Liver (tissue), 3 donors: ENCODE results near the gene P2RX7.

ENCODE experiments used
- EGR1 ChIP-seq, 2 donors: IDR thresholded peaks; 2 replicates each; pipeline ENCODE4 v1.6.1; 2016 to 2018; ENCODE audit warnings: antibody characterized with exemption in 2 of 2, low read depth in 2 of 2
- FOXA1 ChIP-seq: IDR thresholded peaks from 2 replicates; pipeline ENCODE4 v1.6.1; 2016; ENCODE audit warnings: antibody characterized with exemption
- GABPA ChIP-seq, 2 donors: IDR thresholded peaks in 1 of 2; conservative IDR thresholded peaks in 1 of 2; 2 replicates each; pipeline ENCODE4 v1.6.1; 2016; ENCODE audit warnings: antibody characterized with exemption in 2 of 2, mild to moderate bottlenecking in 1 of 2, moderate library complexity in 1 of 2
- JUND ChIP-seq, 2 donors: IDR thresholded peaks; 2 replicates each; pipeline ENCODE4 v1.6.1; 2016; ENCODE audit warnings: antibody characterized with exemption in 2 of 2
- RAD21 ChIP-seq, 2 donors: IDR thresholded peaks; 2 replicates each; pipeline ENCODE4 v1.6.1; 2016; ENCODE audit warnings: antibody characterized with exemption in 2 of 2, mild to moderate bottlenecking in 2 of 2
- SP1 ChIP-seq: IDR thresholded peaks from 2 replicates; pipeline ENCODE4 v1.6.1; 2018; ENCODE audit warnings: antibody characterized with exemption, mild to moderate bottlenecking
- TAF1 ChIP-seq: conservative IDR thresholded peaks from 2 replicates; pipeline ENCODE4 v1.6.1; 2016; ENCODE audit warnings: antibody characterized with exemption, mild to moderate bottlenecking
- YY1 ChIP-seq: IDR thresholded peaks from 2 replicates; pipeline ENCODE4 v1.6.1; 2016; ENCODE audit warnings: antibody characterized with exemption, mild to moderate bottlenecking
- TF ChIP-seq, protein P1 (sequence below): IDR thresholded peaks from 2 replicates; pipeline ENCODE4 v1.6.1; 2016; ENCODE audit warnings: antibody characterized with exemption, mild to moderate bottlenecking
- TF ChIP-seq, protein P2 (sequence below): fragments of 150-350 bp; IDR thresholded peaks from 2 replicates; pipeline ENCODE4 v1.5.1; 2017; ENCODE audit warnings: improper control_type of control experiment, low read depth, low read length; ENCODE audit not compliant: missing input control
- TF ChIP-seq, protein P3 (sequence below): IDR thresholded peaks from 2 replicates; pipeline ENCODE4 v1.6.1; 2016; ENCODE audit warnings: antibody characterized with exemption
- TF ChIP-seq, protein P4 (sequence below): IDR thresholded peaks from 2 replicates; pipeline ENCODE4 v1.6.1; 2016; ENCODE audit warnings: antibody characterized with exemption
- donor health status: healthy.
- donor health status: healthy.

DNA sequence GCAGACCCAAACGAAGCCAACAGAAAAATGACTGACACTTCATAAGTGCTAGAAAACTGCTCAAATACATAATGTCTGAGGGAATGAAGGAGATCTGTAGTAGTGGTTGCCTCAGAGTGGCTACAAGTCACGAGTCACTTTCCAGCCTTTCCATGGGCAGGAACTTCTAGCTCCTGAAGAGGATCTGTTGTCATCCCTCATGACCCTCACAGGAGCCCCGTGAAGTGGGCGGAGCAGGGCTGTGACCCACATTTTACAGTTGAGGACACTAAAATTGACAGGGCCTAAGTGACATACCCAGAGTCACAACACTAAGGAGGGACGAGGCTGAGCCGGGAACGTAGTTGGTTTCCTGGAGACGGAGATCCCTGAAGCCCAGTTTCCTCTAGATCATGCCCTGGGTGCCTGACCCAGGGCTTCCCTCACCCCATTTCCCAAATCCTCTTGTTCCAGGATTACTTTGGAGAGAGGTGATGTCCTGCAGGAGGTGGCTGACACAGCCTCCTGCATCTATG, 45.8 kb upstream of the P2RX7 start:
- TF ChIP-seq, protein P1, sequence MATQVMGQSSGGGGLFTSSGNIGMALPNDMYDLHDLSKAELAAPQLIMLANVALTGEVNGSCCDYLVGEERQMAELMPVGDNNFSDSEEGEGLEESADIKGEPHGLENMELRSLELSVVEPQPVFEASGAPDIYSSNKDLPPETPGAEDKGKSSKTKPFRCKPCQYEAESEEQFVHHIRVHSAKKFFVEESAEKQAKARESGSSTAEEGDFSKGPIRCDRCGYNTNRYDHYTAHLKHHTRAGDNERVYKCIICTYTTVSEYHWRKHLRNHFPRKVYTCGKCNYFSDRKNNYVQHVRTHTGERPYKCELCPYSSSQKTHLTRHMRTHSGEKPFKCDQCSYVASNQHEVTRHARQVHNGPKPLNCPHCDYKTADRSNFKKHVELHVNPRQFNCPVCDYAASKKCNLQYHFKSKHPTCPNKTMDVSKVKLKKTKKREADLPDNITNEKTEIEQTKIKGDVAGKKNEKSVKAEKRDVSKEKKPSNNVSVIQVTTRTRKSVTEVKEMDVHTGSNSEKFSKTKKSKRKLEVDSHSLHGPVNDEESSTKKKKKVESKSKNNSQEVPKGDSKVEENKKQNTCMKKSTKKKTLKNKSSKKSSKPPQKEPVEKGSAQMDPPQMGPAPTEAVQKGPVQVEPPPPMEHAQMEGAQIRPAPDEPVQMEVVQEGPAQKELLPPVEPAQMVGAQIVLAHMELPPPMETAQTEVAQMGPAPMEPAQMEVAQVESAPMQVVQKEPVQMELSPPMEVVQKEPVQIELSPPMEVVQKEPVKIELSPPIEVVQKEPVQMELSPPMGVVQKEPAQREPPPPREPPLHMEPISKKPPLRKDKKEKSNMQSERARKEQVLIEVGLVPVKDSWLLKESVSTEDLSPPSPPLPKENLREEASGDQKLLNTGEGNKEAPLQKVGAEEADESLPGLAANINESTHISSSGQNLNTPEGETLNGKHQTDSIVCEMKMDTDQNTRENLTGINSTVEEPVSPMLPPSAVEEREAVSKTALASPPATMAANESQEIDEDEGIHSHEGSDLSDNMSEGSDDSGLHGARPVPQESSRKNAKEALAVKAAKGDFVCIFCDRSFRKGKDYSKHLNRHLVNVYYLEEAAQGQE, result no peak
- TF ChIP-seq TAF1 (no peak), EGR1 (IDR thresholded peaks at IDR 0.05; ENCODE audit: low read depth in 2 of 2) (no peak), RAD21 (IDR thresholded peaks at IDR 0.05) (no peak), GABPA (IDR thresholded peaks at IDR 0.05 in 1 of 2, conservative IDR thresholded peaks at IDR 0.05 in 1 of 2) (no peak), SP1 (no peak), JUND (IDR thresholded peaks at IDR 0.05) (no peak), FOXA1 (no peak), YY1 (no peak)
- TF ChIP-seq, protein P2, sequence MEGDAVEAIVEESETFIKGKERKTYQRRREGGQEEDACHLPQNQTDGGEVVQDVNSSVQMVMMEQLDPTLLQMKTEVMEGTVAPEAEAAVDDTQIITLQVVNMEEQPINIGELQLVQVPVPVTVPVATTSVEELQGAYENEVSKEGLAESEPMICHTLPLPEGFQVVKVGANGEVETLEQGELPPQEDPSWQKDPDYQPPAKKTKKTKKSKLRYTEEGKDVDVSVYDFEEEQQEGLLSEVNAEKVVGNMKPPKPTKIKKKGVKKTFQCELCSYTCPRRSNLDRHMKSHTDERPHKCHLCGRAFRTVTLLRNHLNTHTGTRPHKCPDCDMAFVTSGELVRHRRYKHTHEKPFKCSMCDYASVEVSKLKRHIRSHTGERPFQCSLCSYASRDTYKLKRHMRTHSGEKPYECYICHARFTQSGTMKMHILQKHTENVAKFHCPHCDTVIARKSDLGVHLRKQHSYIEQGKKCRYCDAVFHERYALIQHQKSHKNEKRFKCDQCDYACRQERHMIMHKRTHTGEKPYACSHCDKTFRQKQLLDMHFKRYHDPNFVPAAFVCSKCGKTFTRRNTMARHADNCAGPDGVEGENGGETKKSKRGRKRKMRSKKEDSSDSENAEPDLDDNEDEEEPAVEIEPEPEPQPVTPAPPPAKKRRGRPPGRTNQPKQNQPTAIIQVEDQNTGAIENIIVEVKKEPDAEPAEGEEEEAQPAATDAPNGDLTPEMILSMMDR, result no peak
- TF ChIP-seq, protein P3, sequence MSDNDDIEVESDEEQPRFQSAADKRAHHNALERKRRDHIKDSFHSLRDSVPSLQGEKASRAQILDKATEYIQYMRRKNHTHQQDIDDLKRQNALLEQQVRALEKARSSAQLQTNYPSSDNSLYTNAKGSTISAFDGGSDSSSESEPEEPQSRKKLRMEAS, result no peak
- TF ChIP-seq, protein P4, sequence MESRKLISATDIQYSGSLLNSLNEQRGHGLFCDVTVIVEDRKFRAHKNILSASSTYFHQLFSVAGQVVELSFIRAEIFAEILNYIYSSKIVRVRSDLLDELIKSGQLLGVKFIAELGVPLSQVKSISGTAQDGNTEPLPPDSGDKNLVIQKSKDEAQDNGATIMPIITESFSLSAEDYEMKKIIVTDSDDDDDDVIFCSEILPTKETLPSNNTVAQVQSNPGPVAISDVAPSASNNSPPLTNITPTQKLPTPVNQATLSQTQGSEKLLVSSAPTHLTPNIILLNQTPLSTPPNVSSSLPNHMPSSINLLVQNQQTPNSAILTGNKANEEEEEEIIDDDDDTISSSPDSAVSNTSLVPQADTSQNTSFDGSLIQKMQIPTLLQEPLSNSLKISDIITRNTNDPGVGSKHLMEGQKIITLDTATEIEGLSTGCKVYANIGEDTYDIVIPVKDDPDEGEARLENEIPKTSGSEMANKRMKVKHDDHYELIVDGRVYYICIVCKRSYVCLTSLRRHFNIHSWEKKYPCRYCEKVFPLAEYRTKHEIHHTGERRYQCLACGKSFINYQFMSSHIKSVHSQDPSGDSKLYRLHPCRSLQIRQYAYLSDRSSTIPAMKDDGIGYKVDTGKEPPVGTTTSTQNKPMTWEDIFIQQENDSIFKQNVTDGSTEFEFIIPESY, result no peak
